ENCODE measurements around the gene TBXA2R.

DNA sequence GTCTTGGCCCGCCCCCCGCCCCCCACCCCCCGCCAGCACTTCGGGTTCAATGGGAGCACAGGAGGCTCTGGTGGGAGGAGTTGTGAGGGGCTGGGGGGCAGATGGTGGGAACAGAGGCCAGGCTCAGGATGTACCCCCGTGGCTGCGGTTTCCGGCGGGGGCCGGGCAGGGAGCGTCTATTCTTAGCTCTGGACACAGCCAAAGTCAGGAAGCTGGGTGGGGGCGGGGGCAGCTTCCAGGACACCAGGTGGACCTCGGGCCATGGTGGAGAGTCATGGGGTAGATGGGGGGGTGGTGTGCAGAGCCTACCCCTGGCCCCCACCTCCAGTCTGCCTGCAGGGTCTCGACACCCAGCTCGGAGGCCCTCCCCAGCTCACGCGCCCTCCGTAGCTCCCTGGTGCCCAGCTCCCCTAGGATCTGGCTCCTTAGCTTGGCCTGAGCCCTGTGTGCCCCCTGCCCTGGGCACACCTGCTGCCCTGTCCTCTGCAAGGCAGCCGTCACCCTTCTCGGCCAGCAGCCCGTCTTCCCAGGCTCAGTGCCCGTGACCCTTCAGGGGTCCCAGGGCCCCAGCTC is 2.2 kb upstream of the TBXA2R start:
- TF ChIP-seq NFIC (IDR thresholded peaks at IDR 0.05) = no peak
- TF ChIP-seq, protein P1, sequence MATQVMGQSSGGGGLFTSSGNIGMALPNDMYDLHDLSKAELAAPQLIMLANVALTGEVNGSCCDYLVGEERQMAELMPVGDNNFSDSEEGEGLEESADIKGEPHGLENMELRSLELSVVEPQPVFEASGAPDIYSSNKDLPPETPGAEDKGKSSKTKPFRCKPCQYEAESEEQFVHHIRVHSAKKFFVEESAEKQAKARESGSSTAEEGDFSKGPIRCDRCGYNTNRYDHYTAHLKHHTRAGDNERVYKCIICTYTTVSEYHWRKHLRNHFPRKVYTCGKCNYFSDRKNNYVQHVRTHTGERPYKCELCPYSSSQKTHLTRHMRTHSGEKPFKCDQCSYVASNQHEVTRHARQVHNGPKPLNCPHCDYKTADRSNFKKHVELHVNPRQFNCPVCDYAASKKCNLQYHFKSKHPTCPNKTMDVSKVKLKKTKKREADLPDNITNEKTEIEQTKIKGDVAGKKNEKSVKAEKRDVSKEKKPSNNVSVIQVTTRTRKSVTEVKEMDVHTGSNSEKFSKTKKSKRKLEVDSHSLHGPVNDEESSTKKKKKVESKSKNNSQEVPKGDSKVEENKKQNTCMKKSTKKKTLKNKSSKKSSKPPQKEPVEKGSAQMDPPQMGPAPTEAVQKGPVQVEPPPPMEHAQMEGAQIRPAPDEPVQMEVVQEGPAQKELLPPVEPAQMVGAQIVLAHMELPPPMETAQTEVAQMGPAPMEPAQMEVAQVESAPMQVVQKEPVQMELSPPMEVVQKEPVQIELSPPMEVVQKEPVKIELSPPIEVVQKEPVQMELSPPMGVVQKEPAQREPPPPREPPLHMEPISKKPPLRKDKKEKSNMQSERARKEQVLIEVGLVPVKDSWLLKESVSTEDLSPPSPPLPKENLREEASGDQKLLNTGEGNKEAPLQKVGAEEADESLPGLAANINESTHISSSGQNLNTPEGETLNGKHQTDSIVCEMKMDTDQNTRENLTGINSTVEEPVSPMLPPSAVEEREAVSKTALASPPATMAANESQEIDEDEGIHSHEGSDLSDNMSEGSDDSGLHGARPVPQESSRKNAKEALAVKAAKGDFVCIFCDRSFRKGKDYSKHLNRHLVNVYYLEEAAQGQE (IDR thresholded peaks at IDR 0.05; ENCODE audit: low read depth) = no peak
- no peak for TF ChIP-seq ZBTB7A (IDR thresholded peaks at IDR 0.05; ENCODE audit: low read depth)
- no peak for TF ChIP-seq CREB1 (IDR thresholded peaks at IDR 0.05; ENCODE audit: low read depth)

Measured in Ishikawa (cell line).